C1 segment of cervical spinal cord (tissue), 14 donors: ENCODE data around the gene ULK3.

Experiments
- DNase-seq, 14 donors: peaks; one replicate each; lab custom pipeline; 2025; lab: John Stamatoyannopoulos, UW

Gene ULK3

GRCh38 chr15:74786551-74787165 lies 56.3 kb downstream of the ULK3 start:
- no peak for DNase-seq
